HG03066 (cell line): ENCODE results near the gene BORCS5.
A peak's percentile ranks its signal among the peaks of the same experiment; 100 is the strongest.
"Not testable (repeated sequence)": the region's sequence is repeated elsewhere in the genome, so short reads cannot be mapped to it uniquely, and the experiment has no call there.

Experiments used
- ATAC-seq: cut with Tn5 transposase; IDR thresholded peaks from one replicate; pipeline ENCODE4 v1.9.1; 2021; ENCODE audit warnings: low read depth; ENCODE audit not compliant: unreplicated experiment

BORCS5 gene

DNA sequence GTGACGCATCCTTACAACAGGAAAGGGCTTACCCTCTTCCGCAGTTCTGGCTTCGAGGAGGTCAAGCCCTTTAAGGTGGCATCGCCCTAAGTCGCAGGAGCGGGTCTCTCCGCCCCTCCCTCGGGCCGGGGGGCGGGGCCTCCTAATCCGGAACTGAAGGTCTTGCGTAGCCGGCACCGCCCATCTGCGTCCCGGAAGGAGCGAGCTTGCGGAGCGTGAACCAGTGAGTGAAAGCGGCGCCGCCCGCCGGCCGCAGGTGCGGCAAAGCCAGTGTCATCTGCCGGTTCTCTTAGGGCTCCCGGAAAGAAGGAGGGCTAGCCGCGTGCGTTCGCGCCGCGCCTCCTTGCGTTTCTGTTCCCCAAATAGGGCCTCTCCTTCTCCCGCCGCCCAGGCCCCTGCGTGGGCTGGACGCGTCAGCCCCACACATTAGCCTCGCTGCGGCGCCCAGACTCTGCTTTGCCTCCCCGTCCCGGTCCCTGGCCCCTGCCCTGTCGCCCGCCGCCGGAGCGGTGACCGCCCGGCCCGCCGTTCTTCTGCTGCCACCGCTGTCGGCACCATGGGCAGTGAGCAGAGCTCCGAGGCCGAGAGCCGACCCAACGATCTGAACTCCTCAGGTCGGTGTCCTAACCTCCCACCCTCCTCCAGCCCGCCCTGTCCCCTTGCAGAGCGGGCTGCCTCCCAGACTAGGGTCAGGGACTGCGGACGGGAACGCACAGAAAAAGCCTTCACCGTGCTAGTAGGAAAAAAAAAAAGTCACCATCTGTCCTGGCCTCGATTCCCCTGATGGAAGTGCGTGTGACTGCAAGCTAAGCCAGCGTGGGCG is at the start of gene BORCS5:
TSS of gene BORCS5 (plus strand) at position 183 of the 823 bp plus-strand sequence. CDS start at position 557, 374 bp downstream.
- ATAC-seq = peak; percentile 88

DNA sequence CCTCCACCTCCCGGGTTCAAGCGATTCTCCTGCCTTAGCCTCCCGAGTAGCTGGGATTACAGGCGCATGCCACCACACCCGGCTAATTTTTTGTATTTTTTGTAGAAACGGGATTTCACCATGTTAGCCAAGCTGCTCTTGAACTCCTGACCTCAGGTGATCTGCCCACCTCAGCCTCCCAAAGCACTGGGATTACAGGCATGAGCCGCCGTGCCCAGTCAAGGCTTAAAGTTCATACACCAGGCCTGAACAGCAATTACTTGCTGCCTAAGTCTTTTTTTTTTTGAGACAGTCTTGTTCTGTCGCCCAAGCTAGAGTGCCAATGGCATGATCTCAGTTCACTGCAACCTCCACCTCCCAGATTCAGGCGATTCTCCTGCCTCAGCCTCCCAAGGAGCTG is 46.2 kb upstream of the BORCS5 start:
- not testable (repeated sequence) for ATAC-seq

DNA sequence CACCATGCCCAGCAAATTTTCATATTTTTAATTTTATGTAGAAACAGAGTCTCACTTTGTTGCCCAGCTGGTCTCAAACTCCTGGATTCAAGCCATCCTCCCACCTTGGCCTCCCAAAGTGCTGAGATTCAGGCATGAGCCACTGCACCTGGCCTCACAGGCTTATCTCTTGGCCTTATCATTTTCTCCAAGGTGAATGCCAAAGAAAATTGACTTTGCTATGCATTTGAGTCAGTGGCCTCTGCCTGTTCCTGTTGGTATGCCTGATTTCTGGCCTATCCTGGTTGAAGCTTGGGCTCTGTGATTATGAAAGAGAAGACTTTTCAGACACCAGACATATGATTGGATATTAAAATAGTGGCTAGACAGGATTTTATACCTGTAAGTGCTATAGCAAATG is 41.0 kb upstream of the BORCS5 start:
- ATAC-seq = no peak

DNA sequence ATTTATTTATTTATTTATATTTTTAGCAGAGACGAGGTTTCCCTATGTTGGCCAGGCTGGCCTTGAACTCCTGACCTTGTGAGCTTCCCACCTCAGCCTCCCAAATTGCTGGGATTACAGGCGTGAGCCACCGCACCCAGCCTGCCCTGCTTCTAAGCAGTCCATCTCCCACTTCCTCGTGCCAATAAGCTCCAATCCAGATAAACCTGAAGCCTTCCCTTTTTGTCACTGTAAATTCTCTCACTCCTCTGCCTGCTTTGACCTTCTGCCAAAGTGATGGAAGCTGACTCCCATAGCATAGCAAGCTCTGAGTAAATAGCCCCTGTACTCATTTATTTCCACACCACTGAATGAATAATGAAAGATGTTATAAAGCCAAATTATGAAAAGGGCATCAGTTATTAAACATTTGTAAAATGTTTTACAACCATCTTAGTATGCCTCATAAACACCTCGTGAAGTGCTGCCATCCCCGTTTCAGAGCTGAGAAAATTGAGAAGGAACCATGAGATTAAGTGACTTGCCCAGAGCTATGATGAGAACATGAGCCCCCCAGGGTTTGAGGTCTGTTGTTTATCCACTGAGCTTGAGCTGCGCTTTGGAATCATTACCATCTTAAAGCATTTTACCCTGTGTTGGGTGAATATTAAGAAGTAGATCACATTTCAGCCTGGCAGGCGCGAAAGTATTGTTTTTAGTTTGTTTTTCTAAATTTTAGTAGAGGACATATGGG is 37.3 kb upstream of the BORCS5 start:
- no peak for ATAC-seq

DNA sequence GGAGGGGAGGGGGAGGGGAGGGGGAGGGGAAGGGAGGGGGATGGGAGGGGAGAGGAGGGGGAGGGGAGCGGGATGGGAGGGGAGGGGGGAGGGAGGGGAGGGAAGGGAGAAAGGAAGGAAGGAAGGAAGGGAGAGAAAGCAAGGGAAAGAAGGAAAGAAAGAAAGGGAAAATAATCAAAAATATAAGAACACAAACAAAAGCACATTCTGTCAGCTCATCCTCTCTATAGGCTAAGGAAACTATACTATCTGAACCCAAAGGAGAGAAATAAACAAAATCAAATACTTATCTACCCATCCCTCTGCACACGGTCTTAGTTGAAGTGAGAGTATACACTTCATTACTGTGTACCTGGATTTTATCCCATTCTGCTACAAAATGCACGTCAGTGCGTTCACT is 33.8 kb upstream of the BORCS5 start:
- no peak for ATAC-seq

DNA sequence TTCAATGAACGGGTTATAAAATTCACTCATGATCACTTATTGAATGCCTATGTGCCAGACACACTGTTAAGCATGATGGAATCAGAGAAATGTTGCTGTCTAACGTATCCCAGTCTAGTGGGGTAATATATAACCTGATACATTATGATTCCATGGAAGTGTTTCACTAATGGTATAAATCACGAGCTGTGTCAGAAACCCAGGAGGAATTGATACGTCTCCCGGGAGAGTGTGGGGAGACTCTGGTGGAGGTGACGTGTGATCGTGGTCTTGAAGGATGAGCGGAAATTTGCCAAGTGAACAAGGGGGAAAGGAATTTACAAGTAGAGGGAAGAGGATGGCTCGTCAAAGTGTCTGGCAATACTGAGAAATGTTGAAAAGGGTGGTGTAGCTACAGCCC is 33.3 kb upstream of the BORCS5 start:
- ATAC-seq = no peak

DNA sequence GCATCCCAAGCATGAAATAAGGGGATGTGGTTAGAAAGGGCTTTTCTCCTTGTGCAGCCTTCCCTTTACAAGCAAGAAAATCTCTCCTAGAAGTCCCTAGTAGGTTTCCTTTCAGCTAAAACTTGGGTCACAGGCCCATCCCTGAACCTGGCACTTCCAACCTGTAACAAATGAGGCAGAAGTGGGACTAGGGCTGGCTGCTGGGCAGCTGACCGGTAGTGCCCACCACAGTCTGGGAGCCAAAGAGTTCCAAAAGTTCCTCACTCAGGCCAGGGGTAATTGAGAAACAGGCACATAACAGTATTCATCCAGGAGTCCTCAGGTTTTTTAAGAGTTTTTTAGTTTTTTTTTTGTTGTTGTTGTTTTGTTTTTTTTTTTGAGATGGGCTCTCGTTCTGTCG is 30.6 kb upstream of the BORCS5 start:
- no peak for ATAC-seq

DNA sequence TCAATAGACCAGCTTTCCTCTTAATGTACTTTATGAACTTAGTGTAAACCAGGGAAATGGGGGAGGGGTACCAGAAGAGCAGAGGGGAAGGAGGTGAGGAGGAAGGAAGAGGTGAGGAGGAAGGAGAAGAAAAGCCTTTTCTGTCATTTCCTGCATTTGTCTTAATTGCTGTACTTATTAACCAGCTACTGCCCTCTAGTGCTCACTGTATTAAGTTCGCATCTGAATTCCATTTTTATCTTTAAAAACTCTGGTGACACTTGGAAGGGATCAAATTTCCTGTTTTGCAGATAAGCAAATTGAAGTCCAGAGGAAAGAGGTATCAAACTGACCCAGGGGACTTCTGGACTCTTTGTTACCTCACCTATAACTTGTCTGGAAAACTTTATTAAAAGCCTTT is 29.1 kb upstream of the BORCS5 start:
- ATAC-seq = no peak

DNA sequence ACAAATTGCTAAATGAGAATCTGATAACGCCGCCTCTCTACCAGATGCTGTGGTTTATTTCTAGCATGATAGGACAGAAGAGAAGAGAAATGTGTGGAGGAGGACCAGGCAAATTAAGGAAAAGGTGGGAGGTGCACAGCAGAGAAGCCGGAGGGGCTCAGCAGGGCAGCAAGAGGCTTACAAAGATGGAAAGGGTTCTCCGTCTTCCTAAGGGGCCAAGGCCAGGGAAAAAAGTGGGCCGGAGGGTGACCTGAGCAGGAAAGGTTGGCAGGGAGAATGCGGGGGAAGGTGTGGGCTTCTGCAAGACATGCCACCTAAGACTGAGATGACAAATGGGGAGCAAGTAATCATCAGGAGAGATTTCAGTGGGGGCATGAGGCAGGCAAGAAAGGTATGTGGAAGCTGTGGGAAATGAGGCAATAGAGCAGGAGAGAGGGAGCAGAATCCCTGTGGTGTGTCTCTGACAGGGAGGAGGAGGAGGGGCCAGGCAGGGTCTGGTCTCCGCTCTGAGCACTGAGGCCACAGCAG is 25.6 kb upstream of the BORCS5 start:
- no peak for ATAC-seq

DNA sequence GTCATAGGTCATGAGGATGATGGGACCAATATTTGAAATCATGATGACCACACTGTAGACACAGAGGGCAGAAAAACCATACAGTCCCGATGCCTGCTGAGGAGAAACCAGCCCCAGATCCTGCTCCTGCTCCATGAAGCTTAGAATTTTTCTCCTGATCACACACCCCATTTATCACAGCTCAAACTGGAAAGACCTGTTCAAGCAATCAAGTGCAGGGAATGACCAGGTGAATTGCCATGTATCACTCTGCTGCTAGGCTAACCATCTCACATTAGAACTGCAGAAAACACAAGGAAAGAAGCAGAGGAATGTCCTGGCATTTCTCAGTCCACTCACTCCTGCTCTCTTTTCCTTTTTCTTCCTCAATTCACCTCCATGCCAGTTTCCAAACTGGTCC is 25.0 kb upstream of the BORCS5 start:
- ATAC-seq = no peak

DNA sequence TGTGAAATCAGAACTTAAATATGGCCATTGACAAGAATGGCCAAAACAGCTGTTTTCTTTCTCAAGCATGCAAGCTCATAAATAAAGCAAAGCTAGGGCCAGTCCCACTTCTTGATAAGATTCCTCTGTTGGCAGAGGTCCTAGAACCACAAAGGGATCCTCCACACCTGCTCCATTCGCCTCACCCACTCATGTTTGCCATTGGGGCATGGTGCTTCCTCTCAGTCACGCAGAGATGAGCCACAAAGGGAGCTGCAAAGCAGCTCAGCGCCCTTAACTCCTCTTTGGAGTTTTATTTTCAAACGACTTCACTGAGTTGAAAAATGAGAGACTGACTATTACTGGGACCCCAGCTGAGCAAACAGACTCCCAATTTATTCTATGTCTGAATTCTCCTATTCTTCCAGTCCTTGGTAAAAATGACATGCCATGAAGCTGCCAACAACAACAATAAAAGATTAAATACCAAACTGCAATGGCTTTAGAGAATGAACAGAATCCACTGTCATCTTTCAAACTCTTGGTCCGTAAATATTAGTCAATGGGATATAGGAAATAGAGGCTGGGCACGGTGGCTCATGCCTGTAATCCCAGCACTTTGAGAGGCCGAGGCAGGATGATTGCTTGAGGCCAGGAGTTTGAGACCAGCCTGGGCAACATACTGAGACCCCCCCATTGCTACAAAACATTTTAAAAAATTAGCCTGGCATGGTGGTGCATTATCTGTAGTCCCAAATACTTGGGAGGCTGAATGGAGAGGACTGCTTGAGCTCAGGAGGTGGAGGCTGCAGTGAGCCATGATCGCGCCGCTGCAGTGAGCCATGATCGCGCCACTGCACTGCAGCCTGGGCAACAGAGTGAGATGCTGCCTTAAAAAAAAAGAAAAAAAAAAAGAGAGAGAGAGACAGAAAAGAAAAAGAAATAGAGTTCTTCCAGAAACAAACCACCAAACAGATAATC is 23.2 kb upstream of the BORCS5 start:
- no peak for ATAC-seq

DNA sequence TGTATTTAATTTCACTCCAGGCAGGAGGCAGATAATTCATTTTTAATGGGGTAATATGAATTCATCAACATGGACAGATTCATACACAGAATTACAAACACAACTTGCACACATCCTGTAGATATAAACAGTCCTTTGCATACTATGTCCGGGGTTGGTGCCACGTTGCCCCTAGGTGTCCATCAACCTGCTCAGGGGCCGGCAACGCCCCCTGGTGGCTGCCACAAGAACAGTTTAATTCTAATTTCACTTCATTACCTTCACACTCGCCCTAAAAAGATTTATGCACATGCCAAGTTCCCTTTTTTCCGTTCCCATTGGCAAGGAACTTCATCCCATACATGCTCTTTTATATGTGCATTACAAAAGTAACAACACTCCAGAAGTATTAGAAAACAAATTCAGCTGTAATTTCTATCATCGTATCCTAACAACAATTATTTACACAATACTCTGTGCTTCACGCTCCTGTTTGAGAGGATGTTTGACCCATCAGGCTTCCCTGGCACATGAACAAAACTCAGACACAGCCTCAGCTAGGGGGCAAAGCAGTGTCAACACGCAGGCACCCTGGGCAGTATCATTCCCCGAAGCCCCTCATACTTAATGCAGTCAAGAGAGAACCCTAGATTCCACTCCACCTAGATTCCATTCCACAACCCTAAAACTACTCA is 22.4 kb upstream of the BORCS5 start:
- ATAC-seq = peak; percentile 60

DNA sequence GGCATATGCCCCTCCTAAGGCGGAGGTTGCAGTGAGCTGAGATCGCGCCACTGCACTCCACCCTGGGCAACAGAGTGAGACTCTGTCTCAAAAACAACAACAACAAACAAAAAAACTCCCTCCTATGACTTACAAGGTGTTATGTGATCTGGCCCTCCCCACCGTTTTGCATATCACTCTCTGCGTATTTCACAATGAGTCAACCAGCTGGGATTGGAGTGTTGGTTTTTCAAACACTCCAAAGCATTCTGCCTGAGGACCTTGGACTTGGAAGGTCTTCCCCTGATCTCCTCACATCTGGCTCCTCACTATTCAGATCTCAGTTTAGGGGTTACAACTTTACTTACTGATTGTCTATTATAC is 20.8 kb upstream of the BORCS5 start:
- no peak for ATAC-seq

DNA sequence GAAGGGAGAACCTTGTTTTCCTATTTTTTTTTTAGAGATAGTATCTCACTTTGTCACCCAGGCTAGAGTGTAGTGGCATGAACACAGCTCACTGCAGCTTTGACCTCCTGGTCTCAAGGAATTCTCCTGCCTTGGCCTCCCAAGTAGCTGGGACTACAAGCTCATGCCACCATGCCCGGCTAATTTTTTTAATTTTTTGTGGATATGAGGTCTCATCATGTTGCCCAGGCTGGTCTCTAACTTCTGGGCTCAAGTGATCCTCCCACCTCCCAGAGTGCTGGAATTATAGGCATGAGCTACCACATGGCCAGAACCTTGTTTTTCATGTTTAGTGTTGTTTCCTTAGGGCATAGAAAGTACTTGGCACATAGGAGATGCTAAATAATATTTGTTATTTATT is 20.4 kb upstream of the BORCS5 start:
- no peak for ATAC-seq

DNA sequence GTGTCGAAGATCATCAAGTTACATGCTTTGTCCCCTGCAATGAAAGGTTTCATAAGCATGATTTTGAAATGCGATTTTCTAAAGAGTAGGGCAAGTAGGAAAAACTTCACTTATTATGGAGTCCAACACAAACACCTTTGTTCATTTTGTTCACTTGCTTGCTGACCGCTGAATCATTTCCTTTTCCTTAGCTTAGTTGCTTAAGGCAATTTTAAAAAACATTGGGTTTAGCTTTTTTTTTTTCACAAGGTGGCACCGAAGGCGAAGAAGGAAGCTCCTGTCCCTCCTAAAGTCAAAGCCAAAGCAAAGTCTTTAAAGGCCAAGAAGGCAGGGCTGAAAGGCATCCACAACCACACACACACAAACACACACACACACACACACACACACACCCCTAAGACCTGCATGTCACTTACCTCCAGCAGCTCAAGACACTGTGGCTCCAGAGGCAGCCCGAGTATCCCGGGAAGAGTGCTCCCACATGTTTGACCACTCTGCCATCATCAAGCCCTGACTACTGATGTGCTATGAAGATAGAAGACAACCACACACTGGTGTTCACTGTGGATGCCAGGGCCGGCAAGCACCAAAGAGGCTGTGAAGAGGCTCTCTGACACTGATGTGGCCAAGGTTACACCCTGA is 18.2 kb upstream of the BORCS5 start:
- no peak for ATAC-seq

DNA sequence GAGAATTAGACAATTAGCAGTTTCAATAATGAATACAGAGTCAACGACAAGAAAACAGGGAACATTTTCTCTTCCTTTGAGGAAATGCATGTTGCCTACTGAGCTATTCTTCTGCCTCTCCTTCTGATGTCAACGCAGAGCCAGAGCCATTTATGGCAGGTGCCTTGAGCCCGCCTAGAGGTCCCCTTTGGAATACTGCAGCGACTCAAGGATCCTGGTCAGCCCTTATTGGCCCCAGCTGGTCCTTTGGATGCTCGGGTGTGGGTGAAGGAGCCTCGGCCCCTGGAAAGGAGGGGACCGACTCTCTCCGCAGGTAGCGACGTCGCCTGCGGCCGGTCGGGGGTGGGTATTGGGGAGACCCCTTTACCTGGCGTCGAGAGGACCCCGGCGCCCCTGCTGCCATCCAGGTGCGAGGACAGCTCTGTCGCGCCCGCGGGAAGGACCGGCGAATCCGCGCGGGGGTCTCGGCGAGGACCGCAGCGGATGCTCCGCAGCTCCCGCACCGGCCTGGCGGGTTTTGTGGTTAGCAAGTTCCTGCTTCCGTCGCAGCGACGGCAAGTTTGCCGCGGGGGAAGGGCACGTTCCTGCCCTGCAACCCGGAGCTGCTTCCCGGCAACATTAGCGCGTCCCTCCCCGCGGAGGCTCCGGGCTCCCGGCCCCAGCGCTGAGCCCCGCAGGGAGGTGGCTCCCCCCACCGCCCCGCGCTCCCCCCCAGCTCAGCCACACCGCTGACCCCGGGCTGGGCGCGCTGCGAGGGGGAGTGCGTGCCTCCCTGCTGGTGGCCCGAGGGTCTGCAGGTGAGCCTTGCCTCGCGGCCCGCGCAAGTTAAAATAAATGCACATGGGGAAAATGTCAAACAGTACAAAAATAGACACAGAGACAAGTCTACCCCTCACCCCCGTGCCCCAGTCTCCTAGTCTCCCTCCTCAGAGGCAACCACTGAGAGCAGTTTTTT is 6.9 kb upstream of the BORCS5 start, which contains the start of gene MANSC1:
TSS of gene MANSC1 (minus strand) at position 532 of the 955 bp plus-strand sequence. CDS start 6,928 bp downstream, outside the sequence.
- peak; percentile 46 for ATAC-seq

DNA sequence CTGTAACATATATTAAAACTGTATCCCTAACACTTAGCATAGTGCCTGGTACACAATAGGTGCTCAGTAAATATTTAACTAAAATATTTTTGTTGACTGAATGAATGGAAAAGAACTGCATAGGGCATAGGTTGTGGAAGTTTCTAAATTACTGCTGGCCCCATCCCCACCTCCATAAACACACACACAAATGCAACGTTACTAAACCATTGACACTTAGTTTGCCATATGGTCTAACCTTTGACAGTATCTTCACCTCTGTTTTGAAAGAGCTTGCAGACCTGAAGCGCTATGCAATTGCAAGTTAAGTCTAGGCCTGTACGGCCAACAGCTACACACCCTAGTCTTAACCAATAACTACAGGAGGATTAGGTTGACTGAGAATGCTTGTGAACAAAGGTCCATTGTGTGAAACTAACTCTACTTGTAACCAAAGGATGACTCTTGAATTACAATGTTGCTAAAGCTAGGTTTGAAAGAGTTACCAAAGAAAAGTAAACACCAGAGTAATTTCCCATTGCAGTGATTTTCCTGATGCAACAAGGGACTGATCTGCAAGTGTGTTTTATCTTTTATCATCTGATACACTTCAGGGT is 5.9 kb upstream of the BORCS5 start:
- ATAC-seq = no peak
